Calu3 (cell line): ENCODE data around the gene GGN. TPM values are rescaled to one million over a fixed set of nuclear protein-coding genes. Genes with fewer than 3 reads are reported as not detected.
A peak's percentile ranks its signal among the peaks of the same experiment; 100 is the strongest.
"Not testable (repeated sequence)": the region's sequence is repeated elsewhere in the genome, so short reads cannot be mapped to it uniquely, and the experiment has no call there.

ENCODE experiments used
- BruUV-seq: library from RNA; stranded (reverse); fragments of 400-500 nt; replicated peaks from 2 replicates; lab custom pipeline; 2021; lab: Mats Ljungman, UMichigan
- CTCF ChIA-PET: fragments of 300-600 bp; sonication (Branson Sonifier 250); formaldehyde crosslinking; loops from one replicate; lab custom pipeline; 2022; ENCODE audit warnings: antibody characterized with exemption; lab: Charles Lee
- DNase-seq: peaks from one replicate; pipeline ENCODE4 v3.0.0; 2022
- H3K27ac Mint-ChIP-seq: one replicate; pipeline ENCODE4 v1.8.0; 2022; ENCODE audit warnings: mixed read lengths; ENCODE audit not compliant: unreplicated experiment
- H3K27me3 Mint-ChIP-seq: one replicate; pipeline ENCODE4 v1.8.0; 2022; ENCODE audit warnings: mixed read lengths; ENCODE audit not compliant: unreplicated experiment
- H3K36me3 Mint-ChIP-seq: one replicate; pipeline ENCODE4 v1.8.0; 2022; ENCODE audit warnings: mild to moderate bottlenecking, moderate library complexity, mixed read lengths; ENCODE audit not compliant: insufficient read depth, unreplicated experiment
- H3K4me1 Mint-ChIP-seq: one replicate; pipeline ENCODE4 v1.8.0; 2022; ENCODE audit warnings: mild to moderate bottlenecking, low read depth, mixed read lengths; ENCODE audit not compliant: unreplicated experiment
- H3K4me3 Mint-ChIP-seq: one replicate; pipeline ENCODE4 v1.8.0; 2022; ENCODE audit warnings: mild to moderate bottlenecking, low read depth, moderate library complexity, mixed read lengths; ENCODE audit not compliant: unreplicated experiment
- H3K9me3 Mint-ChIP-seq: one replicate; pipeline ENCODE4 v1.8.0; 2022; ENCODE audit warnings: low read depth, mixed read lengths; ENCODE audit not compliant: unreplicated experiment
- intact Hi-C: fragments of 100-400 bp; cut with micrococcal nuclease; formaldehyde crosslinking; loops from one replicate; pipeline ENCODE4 v1.10.0; 2022; ENCODE audit not compliant: unreplicated experiment
- total RNA-seq: library from RNA; stranded (reverse); gene quantifications from 2 replicates; pipeline ENCODE4 v1.2.3, GENCODE V29; 2022
- TF ChIP-seq, protein P1 (sequence below): fragments of 200-600 bp; IDR thresholded peaks from one replicate; pipeline ENCODE4 v1.8.0; 2022; ENCODE audit warnings: antibody characterized with exemption; ENCODE audit not compliant: unreplicated experiment

Gene GGN
- total RNA-seq, 1 experiment from 2014 or later: 0.40 TPM

DNA sequence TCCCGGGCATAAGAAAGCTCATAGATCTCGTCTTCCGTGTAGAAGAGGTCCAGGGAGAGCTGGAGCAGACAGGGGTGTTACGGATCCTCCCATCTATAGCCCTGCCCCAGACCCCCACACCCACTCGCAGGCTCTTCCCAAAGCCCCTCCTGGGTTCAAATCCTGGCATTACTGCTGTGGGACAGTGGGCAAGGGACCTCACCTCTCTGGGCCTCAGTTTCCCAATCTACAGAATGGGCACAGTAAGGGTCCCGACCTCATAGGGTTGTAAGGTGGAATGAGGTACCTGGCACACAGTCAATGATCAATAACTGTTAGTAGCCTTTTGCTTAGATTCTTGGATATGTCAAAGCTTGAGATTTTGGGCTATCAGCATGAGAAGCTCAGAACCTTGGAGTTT lies 25.6 kb upstream of the GGN start:
- Mint-ChIP-seq H3K27me3 (peaks cover 44% of the 10 kb centered on the region), H3K36me3 (peaks cover 18% of the 10 kb centered on the region), H3K4me3 (no peak overlapping the region), H3K9me3 (no peaks in the 10 kb centered on the region), H3K27ac (no peak overlapping the region), H3K4me1 (peaks cover 32% of the 10 kb centered on the region)
- DNase-seq: no peak
- TF ChIP-seq, protein P1, sequence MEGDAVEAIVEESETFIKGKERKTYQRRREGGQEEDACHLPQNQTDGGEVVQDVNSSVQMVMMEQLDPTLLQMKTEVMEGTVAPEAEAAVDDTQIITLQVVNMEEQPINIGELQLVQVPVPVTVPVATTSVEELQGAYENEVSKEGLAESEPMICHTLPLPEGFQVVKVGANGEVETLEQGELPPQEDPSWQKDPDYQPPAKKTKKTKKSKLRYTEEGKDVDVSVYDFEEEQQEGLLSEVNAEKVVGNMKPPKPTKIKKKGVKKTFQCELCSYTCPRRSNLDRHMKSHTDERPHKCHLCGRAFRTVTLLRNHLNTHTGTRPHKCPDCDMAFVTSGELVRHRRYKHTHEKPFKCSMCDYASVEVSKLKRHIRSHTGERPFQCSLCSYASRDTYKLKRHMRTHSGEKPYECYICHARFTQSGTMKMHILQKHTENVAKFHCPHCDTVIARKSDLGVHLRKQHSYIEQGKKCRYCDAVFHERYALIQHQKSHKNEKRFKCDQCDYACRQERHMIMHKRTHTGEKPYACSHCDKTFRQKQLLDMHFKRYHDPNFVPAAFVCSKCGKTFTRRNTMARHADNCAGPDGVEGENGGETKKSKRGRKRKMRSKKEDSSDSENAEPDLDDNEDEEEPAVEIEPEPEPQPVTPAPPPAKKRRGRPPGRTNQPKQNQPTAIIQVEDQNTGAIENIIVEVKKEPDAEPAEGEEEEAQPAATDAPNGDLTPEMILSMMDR: no peak
- CTCF ChIA-PET: interaction anchor here (0.6 to 1.5 kb wide), 2 partner anchors 10 to 306 kb away, joined by 3 to 8 read pairs; partner anchors contain the start of gene FAM98C
- intact Hi-C loops: no loop called here
- BruUV-seq: no TSS peak

DNA sequence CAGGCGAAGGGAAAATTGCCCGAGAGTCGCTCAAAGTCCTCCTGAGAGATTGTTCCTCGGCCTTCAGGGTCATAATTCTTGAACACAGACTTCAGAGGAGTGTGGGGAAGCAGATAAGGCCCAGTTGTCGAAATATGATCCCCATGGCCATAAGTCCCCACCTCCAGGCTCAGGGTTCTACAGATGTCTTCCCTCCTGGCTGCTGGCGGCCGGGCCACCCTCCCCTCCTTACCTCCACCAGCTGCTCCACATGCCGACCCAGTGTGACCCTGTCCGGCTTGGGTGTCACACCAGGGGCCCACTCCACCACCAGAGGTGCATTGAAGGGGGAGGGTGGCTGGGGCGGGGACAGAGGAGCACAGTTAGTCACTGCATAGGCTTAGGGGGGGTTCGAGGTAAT lies 25.1 kb upstream of the GGN start:
- peaks cover 16% of the 10 kb centered on the region for H3K36me3 Mint-ChIP-seq
- H3K4me1 Mint-ChIP-seq: peaks cover 27% of the 10 kb centered on the region
- intact Hi-C loops: no loop called here
- CTCF ChIA-PET: interaction anchor here (0.6 to 1.5 kb wide), 2 partner anchors 10 to 306 kb away, joined by 3 to 8 read pairs; partner anchors contain the start of gene FAM98C
- no TSS peak for BruUV-seq
- no peaks in the 10 kb centered on the region for H3K9me3 Mint-ChIP-seq
- H3K27me3 Mint-ChIP-seq: peaks cover 39% of the 10 kb centered on the region
- H3K4me3 Mint-ChIP-seq: no peak overlapping the region
- TF ChIP-seq, protein P1: no peak
- no peak overlapping the region for H3K27ac Mint-ChIP-seq
- DNase-seq: no peak

DNA sequence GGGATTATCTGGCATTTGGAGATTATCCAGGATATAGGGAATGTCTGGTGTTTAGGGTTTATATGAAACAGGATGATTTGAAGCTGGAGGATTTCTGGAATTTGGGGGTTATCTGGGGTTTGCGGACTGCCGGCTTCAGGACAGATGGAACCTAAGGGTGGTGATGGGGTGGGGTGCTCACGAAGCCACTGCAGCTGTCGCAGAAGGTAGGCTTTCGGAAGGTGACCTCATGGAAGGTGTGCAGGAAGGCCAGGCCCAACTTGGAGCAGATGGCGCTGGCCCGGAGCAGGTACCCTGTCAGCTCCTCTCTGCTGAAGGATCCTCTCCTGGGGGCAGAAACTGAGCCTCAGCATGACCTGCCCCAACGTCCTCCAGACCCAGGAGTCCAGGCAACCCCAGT lies 24.7 kb upstream of the GGN start:
- intact Hi-C loops: no loop called here
- peaks cover 23% of the 10 kb centered on the region for H3K4me1 Mint-ChIP-seq

GRCh38 chr19:38411898-38412297 lies 24.1 kb upstream of the GGN start:
- peaks cover 16% of the 10 kb centered on the region for H3K36me3 Mint-ChIP-seq
- CTCF ChIA-PET: interaction anchor here (1.6 kb wide), 1 partner anchor 9 kb away, joined by 4 read pairs; the partner anchor contains the start of gene FAM98C
- H3K9me3 Mint-ChIP-seq, H3K4me3 Mint-ChIP-seq, H3K27ac Mint-ChIP-seq, DNase-seq, BruUV-seq, intact Hi-C loops: not testable (repeated sequence)
- H3K27me3 Mint-ChIP-seq: peaks cover 29% of the 10 kb centered on the region
- peaks cover 17% of the 10 kb centered on the region for H3K4me1 Mint-ChIP-seq

More for the DNA sequence above, 24.7 kb upstream of the GGN start:
- no peak overlapping the region for H3K4me3 Mint-ChIP-seq
- no peaks in the 10 kb centered on the region for H3K9me3 Mint-ChIP-seq
- no peak for DNase-seq
- BruUV-seq: no TSS peak
- CTCF ChIA-PET: interaction anchor here (1.6 kb wide), 1 partner anchor 10 kb away, joined by 4 read pairs; the partner anchor contains the start of gene FAM98C
- peaks cover 35% of the 10 kb centered on the region for H3K27me3 Mint-ChIP-seq
- peaks cover 11% of the 10 kb centered on the region for H3K36me3 Mint-ChIP-seq
- TF ChIP-seq, protein P1: no peak
- H3K27ac Mint-ChIP-seq: no peak overlapping the region

DNA sequence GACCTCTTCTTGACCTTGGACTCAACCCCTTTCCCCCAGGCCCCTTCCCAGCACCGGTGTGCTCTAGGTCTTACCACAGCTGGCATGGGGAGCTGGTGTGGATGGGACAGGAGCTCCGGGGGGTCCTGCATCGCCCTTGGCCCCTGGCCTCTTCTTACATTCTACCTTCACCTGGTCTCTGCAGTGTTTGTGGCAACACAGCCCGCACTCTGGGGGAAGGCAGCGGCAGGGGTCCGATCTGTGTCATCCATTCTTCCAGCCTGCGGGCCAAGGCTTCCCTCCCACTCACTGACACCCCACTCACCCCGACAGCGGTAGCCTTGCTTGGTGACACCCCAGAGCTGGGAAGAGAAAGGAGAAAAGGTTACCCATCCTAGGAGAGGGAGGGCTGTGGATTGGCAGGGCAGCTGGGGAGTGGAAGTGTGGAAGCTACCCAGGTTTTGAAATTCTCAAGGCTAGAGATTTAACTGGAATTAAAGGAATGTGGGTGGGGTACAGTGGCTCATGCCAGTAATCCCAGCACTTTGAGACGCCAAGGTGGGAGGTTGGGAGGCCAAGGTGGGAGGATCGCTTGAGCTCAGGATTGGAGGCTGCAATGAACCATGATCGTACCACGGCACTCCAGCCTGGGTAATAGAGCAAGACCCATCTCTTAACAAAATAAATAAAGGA lies 23.3 kb upstream of the GGN start:
- intact Hi-C loops: no loop called here
- peaks cover 24% of the 10 kb centered on the region for H3K27me3 Mint-ChIP-seq
- peaks cover 14% of the 10 kb centered on the region for H3K4me1 Mint-ChIP-seq
- no peak for DNase-seq
- H3K4me3 Mint-ChIP-seq: no peak overlapping the region
- peaks cover 17% of the 10 kb centered on the region for H3K36me3 Mint-ChIP-seq
- H3K9me3 Mint-ChIP-seq: no peaks in the 10 kb centered on the region
- CTCF ChIA-PET: interaction anchor here (1.6 kb wide), 1 partner anchor 8 kb away, joined by 4 read pairs; the partner anchor contains the start of gene FAM98C
- TF ChIP-seq, protein P1: no peak
- peak overlapping the region; percentile 46 for H3K27ac Mint-ChIP-seq
- no TSS peak for BruUV-seq

- H3K9me3 Mint-ChIP-seq, H3K4me3 Mint-ChIP-seq, CTCF ChIA-PET, H3K27ac Mint-ChIP-seq, BruUV-seq, DNase-seq, intact Hi-C loops: not testable (repeated sequence)
- peaks cover 14% of the 10 kb centered on the region for H3K4me1 Mint-ChIP-seq
- peaks cover 21% of the 10 kb centered on the region for H3K36me3 Mint-ChIP-seq
- peaks cover 24% of the 10 kb centered on the region for H3K27me3 Mint-ChIP-seq
Observed at GRCh38 chr19:38410407-38410806, 22.6 kb upstream of the GGN start.
